K562 (cell line): ENCODE results near the gene CDRT4. TPM values are rescaled to one million over a fixed set of nuclear protein-coding genes. Genes with fewer than 3 reads are reported as not detected.

ENCODE experiments used
- ATAC-seq: fragments of 200-7000 bp; cut with Tn5 transposase; 3 replicates; pipeline ENCODE4 v1.9.1; 2020; ENCODE audit warnings: moderate library complexity
- BruUV-seq: library from RNA; stranded (reverse); fragments of 400-500 nt; replicated peaks from 2 replicates; lab custom pipeline; 2021; lab: Mats Ljungman, UMichigan
- CTCF ChIA-PET: fragments of 300-600 bp; formaldehyde crosslinking; extraction: SDS; loops from one replicate; lab custom pipeline; 2021; ENCODE audit warnings: low intra/inter-chr PET ratio; lab: Yijun Ruan, JAX
- POLR2A ChIA-PET: fragments of 300-600, 350-650 bp; sonication (Branson Sonifier 250); formaldehyde crosslinking; extraction: SDS; loops from one replicate; lab custom pipeline; 2021; ENCODE audit warnings: antibody characterized with exemption, inconsistent platforms; lab: Yijun Ruan, JAX
- DNase-seq, 4 experiments: peaks; one replicate each; pipeline versions ENCODE4 v3.0.0 to v3.0.0-alpha.2; 2011 to 2018; ENCODE audit warnings: low spot score in 3 of 4, mixed read lengths in 3 of 4; ENCODE audit errors: extremely low read depth in 1 of 4
- FAIRE-seq: peaks from 2 replicates; lab custom pipeline; 2011; peaks lifted over from hg19 to GRCh38; lab: Jason Lieb, UNC
- H2AFZ ChIP-seq: 2 replicates; pipeline ENCODE4 v1.6.0; 2011; ENCODE audit warnings: low read depth, low read length, control low read depth, inconsistent platforms
- H3K27ac ChIP-seq: fragments of 200-600 bp; 3 replicates; pipeline ENCODE4 v1.8.0; 2011; ENCODE audit warnings: low read depth, mild to moderate bottlenecking, control low read depth, inconsistent platforms, low read length, moderate library complexity, mixed read lengths; ENCODE audit errors: extremely low read depth
- H3K27me3 ChIP-seq, 2 experiments: fragments of 300-600 bp in 1 of 2; 2 replicates in 1 of 2; 3 replicates in 1 of 2; pipeline versions ENCODE4 v1.6.0 to v1.8.0; 2011; ENCODE audit warnings: inconsistent platforms in 2 of 2, low read length in 2 of 2, mild to moderate bottlenecking in 1 of 2, mixed read lengths in 1 of 2, moderate library complexity in 1 of 2; ENCODE audit not compliant: control insufficient read depth in 2 of 2, insufficient read depth in 2 of 2
- H3K36me3 ChIP-seq: fragments of 300-600 bp; 3 replicates; pipeline ENCODE4 v1.8.0; 2011; ENCODE audit warnings: mild to moderate bottlenecking, low read length, inconsistent platforms; ENCODE audit not compliant: control insufficient read depth, insufficient read depth
- H3K4me1 ChIP-seq, 2 experiments: fragments of 200-600 bp in 1 of 2; replicated peaks in 1 of 2; 2 replicates in 1 of 2; 3 replicates in 1 of 2; pipeline versions ENCODE4 v1.5.1 to v1.8.0; 2011; ENCODE audit warnings: inconsistent platforms in 2 of 2, low read length in 2 of 2, mild to moderate bottlenecking in 1 of 2, mixed read lengths in 1 of 2, moderate library complexity in 1 of 2; ENCODE audit not compliant: control insufficient read depth in 2 of 2, insufficient read depth in 2 of 2
- H3K4me2 ChIP-seq: 2 replicates; pipeline ENCODE4 v1.6.1; 2011; ENCODE audit warnings: low read length, control low read depth, inconsistent platforms, mixed read lengths; ENCODE audit not compliant: insufficient read depth
- H3K4me3 ChIP-seq: fragments of 200-600 bp; sonication (generic), shearing (Covaris generic); 2 replicates; pipeline ENCODE4 v1.5.1; 2016; ENCODE audit warnings: control low read depth, inconsistent platforms
- H3K79me2 ChIP-seq: fragments of 200-600 bp; 3 replicates; pipeline ENCODE4 v1.8.0; 2011; ENCODE audit warnings: low read length, inconsistent platforms; ENCODE audit not compliant: control insufficient read depth, insufficient read depth
- H3K9ac ChIP-seq, 2 experiments: 2 replicates each; pipeline versions ENCODE4 v1.6.0 to v1.6.1; 2011; ENCODE audit warnings: low read depth in 2 of 2, low read length in 2 of 2, control low read depth in 1 of 2, inconsistent platforms in 1 of 2, mild to moderate bottlenecking in 1 of 2, mixed read lengths in 1 of 2; ENCODE audit not compliant: insufficient read depth in 1 of 2
- H3K9me1 ChIP-seq: one replicate; pipeline ENCODE4 v1.6.0; 2011; ENCODE audit warnings: inconsistent platforms, mild to moderate bottlenecking, low read length, moderate library complexity; ENCODE audit not compliant: control insufficient read depth, insufficient read depth
- H3K9me3 ChIP-seq: replicated peaks from 2 replicates; pipeline ENCODE4 v1.5.1; 2011; ENCODE audit warnings: low read depth, low read length, inconsistent platforms; ENCODE audit not compliant: control insufficient read depth, insufficient read depth
- H4K20me1 ChIP-seq: replicated peaks from 2 replicates; pipeline ENCODE4 v1.6.1; 2011; ENCODE audit warnings: low read length, inconsistent platforms, mixed read lengths; ENCODE audit not compliant: control insufficient read depth, insufficient read depth
- GTF3C2 ChIP-seq: IDR thresholded peaks from 3 replicates; pipeline ENCODE4 v1.6.1; 2011; ENCODE audit warnings: borderline replicate concordance, mild to moderate bottlenecking, moderate library complexity; ENCODE audit not compliant: insufficient read length; ENCODE audit errors: extremely low read depth
- HMGXB4 ChIP-seq: sonication (generic); formaldehyde crosslinking; IDR thresholded peaks from 2 replicates; pipeline ENCODE4 v1.8.1; 2023; ENCODE audit warnings: mild to moderate bottlenecking, missing genetic modification reagents
- HOMEZ ChIP-seq: fragments of 250-450 bp; sonication (Bioruptor Pico); IDR thresholded peaks from 2 replicates; pipeline ENCODE4 v1.4.0; 2020; ENCODE audit warnings: mild to moderate bottlenecking, moderate library complexity
- NCOA4 ChIP-seq: fragments of 450-650 bp; IDR thresholded peaks from 2 replicates; pipeline ENCODE4 v1.6.1; 2018; ENCODE audit warnings: mild to moderate bottlenecking; ENCODE audit not compliant: partially characterized antibody
- PHF21A ChIP-seq: fragments of 450-650 bp; IDR thresholded peaks from 2 replicates; pipeline ENCODE4 v1.6.1; 2017; ENCODE audit warnings: low read depth, borderline replicate concordance
- STAG1 ChIP-seq: sonication (generic); formaldehyde crosslinking; IDR thresholded peaks from 2 replicates; pipeline ENCODE4 v1.5.0; 2020; ENCODE audit warnings: missing genetic modification reagents, borderline replicate concordance
- ZNF551 ChIP-seq: fragments of 250-450 bp; sonication (Bioruptor Pico); IDR thresholded peaks from 2 replicates; pipeline ENCODE4 v1.5.0; 2021; ENCODE audit warnings: mild to moderate bottlenecking, moderate library complexity
- ZNF655 ChIP-seq: fragments of 250-450 bp; sonication (Bioruptor Pico); IDR thresholded peaks from 2 replicates; pipeline ENCODE4 v1.5.0; 2021
- ZNF76 ChIP-seq: fragments of 250-450 bp; sonication (Bioruptor Pico); IDR thresholded peaks from 2 replicates; pipeline ENCODE4 v1.4.0; 2020; ENCODE audit warnings: mild to moderate bottlenecking, moderate library complexity, borderline replicate concordance
- WGBS: fragments of 100-300 bp; shearing (Covaris generic); methylation state at CpG from one replicate; pipeline ENCODE4 v1.1.6; 2016; ENCODE audit warnings: low coverage, mixed read lengths; ENCODE audit not compliant: insufficient coverage; ENCODE audit errors: missing lambda C conversion rate; 5-methylcytosine and 5-hydroxymethylcytosine counted together
- in situ Hi-C: fragments of 300-500 bp; cut with MboI; formaldehyde crosslinking; loops from 4 replicates; pipeline ENCODE4 v1.15.0; 2018; ENCODE audit warnings: inconsistent platforms, mixed read lengths
- intact Hi-C: fragments of 100-400 bp; cut with micrococcal nuclease; formaldehyde crosslinking; loops from 2 replicates; pipeline ENCODE4 v1.14.2; 2022
- polyA plus RNA-seq, 8 experiments: library from polyadenylated mRNA; depleted of rRNA in 4 of 8; stranded (reverse) in 5 of 8; unstranded in 3 of 8; fragments of >200 nt; fragmentation: Nextera tagmentation in 2 of 8; fragmentation: Illumina TruSeq in 1 of 8; extraction: Ambion mirVana in 2 of 8; extraction: Trizol in 1 of 8; gene quantifications; 2 replicates each; pipeline versions ENCODE4 v1.2.1 to v1.2.3, GENCODE V29; 2011 to 2014; ENCODE audit warnings: inconsistent platforms in 1 of 8, missing spikeins in 1 of 8
- total RNA-seq, 7 experiments: library from RNA; depleted of rRNA in 6 of 7; stranded (reverse); fragments of >200 nt in 6 of 7; fragmentation: Illumina TruSeq in 2 of 7; extraction: Trizol in 2 of 7; gene quantifications; 2 replicates each; pipeline versions ENCODE4 v1.2.1 to v1.2.3, GENCODE V29; 2011 to 2021; ENCODE audit warnings: low replicate concordance in 1 of 7

Gene CDRT4
- total and polyA plus RNA-seq, 9 of the 15 experiments (the other 6 are each of a cell fraction or from before 2014, with no cell fraction given), result 1.7 to 6.4 (median 3.5) TPM

GRCh38 chr17:15507896-15508295, 40.5 kb upstream of the CDRT4 start:
- in situ Hi-C loops, result no loop called here
- WGBS, result 94% methylated on average over 3 of the region's 3 CpGs

More at GRCh38 chr17:15507896-15508295, 40.5 kb upstream of the CDRT4 start:
- no peak overlapping the region for H3K9ac ChIP-seq
- no peaks in the 10 kb centered on the region for H3K9me3 ChIP-seq
- CTCF ChIA-PET, result no interaction called here
- H3K4me3 ChIP-seq, result no peak overlapping the region
- no peak for DNase-seq
- H3K27ac ChIP-seq, result no peak overlapping the region
- H3K27me3 ChIP-seq, result no peaks in the 10 kb centered on the region
- no peak overlapping the region for H2AFZ ChIP-seq
- no peak for FAIRE-seq
- TF ChIP-seq HMGXB4 (CRISPR knock-in tag) (no peak), ZNF551 (no peak), PHF21A (no peak), GTF3C2 (no peak), ZNF655 (no peak), ZNF76 (CRISPR knock-in tag) (no peak), NCOA4 (no peak), HOMEZ (CRISPR knock-in tag) (no peak), STAG1 (CRISPR knock-in tag) (no peak)
- H3K4me1 ChIP-seq, result peaks cover 0 to 3% of the 10 kb centered on the region in 2 experiments; a peak in 1 of 5 replicates
- H3K9me1 ChIP-seq, result no peaks in the 10 kb centered on the region
- H3K79me2 ChIP-seq, result no peaks in the 10 kb centered on the region
- no TSS peak for BruUV-seq
- intact Hi-C loops, result no loop called here
- ATAC-seq, result no peak
- no peaks in the 10 kb centered on the region for H4K20me1 ChIP-seq
- POLR2A ChIA-PET, result no interaction called here
- 0 out of 3 replicates have a peak, but pooled peaks cover 2% of the 10 kb centered on the region for H3K36me3 ChIP-seq
- H3K4me2 ChIP-seq, result no peak overlapping the region
